Neural progenitor cell (in vitro differentiated cells): ENCODE measurements around the gene DUSP11. TPM values are rescaled to one million over a fixed set of nuclear protein-coding genes. Genes with fewer than 3 reads are reported as not detected.
"Not testable (repeated sequence)": the region's sequence is repeated elsewhere in the genome, so short reads cannot be mapped to it uniquely, and the experiment has no call there.

Source experiments
- DNase-seq: peaks from one replicate; pipeline ENCODE4 v3.0.0-alpha.2; 2016; ENCODE audit warnings: low spot score
- H2AFZ ChIP-seq: fragments of 200-600 bp; sonication (generic); replicated peaks from 2 replicates; pipeline ENCODE4 v1.6.1; 2016; ENCODE audit warnings: antibody characterized with exemption
- H3F3A ChIP-seq: fragments of 200-600 bp; sonication (generic); 2 replicates; pipeline ENCODE4 v1.6.1; 2016; ENCODE audit warnings: antibody characterized with exemption, low read depth
- H3K27ac ChIP-seq: fragments of 200-600 bp; sonication (generic); 2 replicates; pipeline ENCODE4 v1.5.1; 2016; ENCODE audit warnings: mild to moderate bottlenecking
- H3K27me3 ChIP-seq: fragments of 200-600 bp; sonication (generic); 2 replicates; pipeline ENCODE4 v1.6.1; 2016; ENCODE audit warnings: mild to moderate bottlenecking, moderate library complexity
- H3K36me3 ChIP-seq: fragments of 200-600 bp; sonication (generic); 2 replicates; pipeline ENCODE4 v1.5.1; 2016
- H3K4me1 ChIP-seq: fragments of 200-600 bp; sonication (generic); 2 replicates; pipeline ENCODE4 v1.6.1; 2016; ENCODE audit warnings: mixed run types
- H3K4me2 ChIP-seq: fragments of 200-600 bp; sonication (generic); 2 replicates; pipeline ENCODE4 v1.6.1; 2016
- H3K4me3 ChIP-seq: fragments of 200-600 bp; sonication (generic); 2 replicates; pipeline ENCODE4 v1.5.1; 2016
- H3K79me2 ChIP-seq: fragments of 200-600 bp; sonication (generic); 2 replicates; pipeline ENCODE4 v1.6.1; 2016; ENCODE audit warnings: low read depth
- H3K9ac ChIP-seq: fragments of 200-600 bp; sonication (generic); 2 replicates; pipeline ENCODE4 v1.6.1; 2016
- H3K9me3 ChIP-seq: fragments of 200-600 bp; sonication (generic); 2 replicates; pipeline ENCODE4 v1.5.1; 2016; ENCODE audit warnings: low read depth
- H4K20me1 ChIP-seq: fragments of 200-600 bp; sonication (generic); 2 replicates; pipeline ENCODE4 v1.6.1; 2016; ENCODE audit warnings: low read depth
- H3K27ac Mint-ChIP-seq: 3 replicates; pipeline ENCODE4 v1.8.0; 2021; ENCODE audit warnings: mixed read lengths
- H3K27me3 Mint-ChIP-seq: 2 replicates; pipeline ENCODE4 v1.8.0; 2022; ENCODE audit warnings: low read depth, mild to moderate bottlenecking, inconsistent platforms, moderate library complexity, mixed read lengths; ENCODE audit not compliant: insufficient read depth
- H3K36me3 Mint-ChIP-seq: 3 replicates; pipeline ENCODE4 v1.8.0; 2021; ENCODE audit warnings: mixed read lengths
- H3K4me1 Mint-ChIP-seq: 3 replicates; pipeline ENCODE4 v1.8.0; 2021; ENCODE audit warnings: mixed read lengths
- H3K4me3 Mint-ChIP-seq: 3 replicates; pipeline ENCODE4 v1.8.0; 2021; ENCODE audit warnings: mild to moderate bottlenecking, moderate library complexity, mixed read lengths
- H3K9me3 Mint-ChIP-seq: 3 replicates; pipeline ENCODE4 v1.8.0; 2020; ENCODE audit warnings: mixed read lengths
- CTCF ChIP-seq: fragments of 200-600 bp; sonication (generic); IDR thresholded peaks from 2 replicates; pipeline ENCODE4 v1.5.1; 2017; ENCODE audit warnings: antibody characterized with exemption, mild to moderate bottlenecking
- EZH2 ChIP-seq: fragments of 200-600 bp; sonication (generic); IDR thresholded peaks from 2 replicates; pipeline ENCODE4 v1.6.1; 2017; ENCODE audit warnings: antibody characterized with exemption, mild to moderate bottlenecking, moderate library complexity
- EZH2phosphoT487 ChIP-seq: fragments of 200-600 bp; sonication (generic); IDR thresholded peaks from 2 replicates; pipeline ENCODE4 v1.6.1; 2017; ENCODE audit warnings: antibody characterized with exemption
- total RNA-seq: library from RNA; depleted of rRNA; stranded (reverse); fragments of >200 nt; gene quantifications from 2 replicates; pipeline ENCODE4 v1.2.3, GENCODE V29; 2015; ENCODE audit warnings: low replicate concordance

DUSP11 gene
- total RNA-seq, 1 donor from 2014 or later = 43.5 TPM

GRCh38 chr2:73780237-73780582, 307 bp upstream of the DUSP11 start:
- Histone ChIP-seq H3K79me2 (peaks cover 18% of the 10 kb centered on the region), H3K4me3 (peak overlapping the region; percentile 65), H3K9me3 (no peaks in the 10 kb centered on the region), H3K27ac (no peak overlapping the region), H3K9ac (no peak overlapping the region), H2AFZ (peak overlapping the region; percentile 27), H3K27me3 (no peaks in the 10 kb centered on the region), H4K20me1 (no peaks in the 10 kb centered on the region), H3F3A (no peaks in the 10 kb centered on the region), H3K4me1 (peaks cover 7% of the 10 kb centered on the region), H3K4me2 (peak overlapping the region; percentile 46), H3K36me3 (no peaks in the 10 kb centered on the region)
- DNase-seq = no peak
- peak overlapping the region; percentile 100 for H3K4me3 Mint-ChIP-seq
- H3K9me3 Mint-ChIP-seq = no peaks in the 10 kb centered on the region
- peaks cover 3% of the 10 kb centered on the region for H3K36me3 Mint-ChIP-seq
- no peak overlapping the region for H3K27ac Mint-ChIP-seq
- H3K4me1 Mint-ChIP-seq = peaks cover 9% of the 10 kb centered on the region
- TF ChIP-seq CTCF = no peak
- TF ChIP-seq EZH2 = no peak
- no peak for TF ChIP-seq EZH2phosphoT487
- H3K27me3 Mint-ChIP-seq = no peaks in the 10 kb centered on the region

DNA sequence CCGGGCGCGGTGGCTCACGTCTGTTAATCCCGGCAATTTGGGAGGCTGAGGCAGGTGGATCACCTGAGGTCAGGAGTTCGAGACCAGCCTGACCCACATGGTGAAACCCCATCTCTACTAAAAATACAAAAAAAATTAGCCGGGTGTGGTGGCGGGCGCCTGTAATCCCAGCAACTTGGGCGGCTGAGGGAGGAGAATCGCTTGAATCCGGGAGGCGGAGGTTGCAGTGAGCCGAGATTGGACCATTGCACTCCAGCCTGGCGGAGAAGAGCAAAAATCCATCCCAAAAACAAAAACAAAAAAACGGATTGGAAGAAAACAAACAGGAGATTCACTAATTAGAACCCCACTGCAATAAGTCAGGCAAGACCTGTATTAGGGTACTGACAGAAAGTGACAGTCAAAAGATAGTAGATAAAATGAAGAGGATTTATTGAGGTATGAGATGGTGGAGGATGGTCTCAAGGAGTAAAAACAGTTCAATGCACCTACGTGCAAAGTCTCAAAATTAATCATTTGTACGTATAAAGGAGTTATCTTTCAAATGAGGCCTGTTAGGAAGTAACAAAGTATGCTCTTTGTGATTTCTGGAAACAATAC, 936 bp downstream of the DUSP11 start:
- Histone ChIP-seq H3K79me2 (peaks cover 22% of the 10 kb centered on the region), H3K4me3 (peak overlapping the region; percentile 65), H3K4me2 (peak overlapping the region; percentile 92), H3K9ac (peak overlapping the region; percentile 48), H2AFZ (peak overlapping the region; percentile 86)
- H3K27me3 ChIP-seq, H3K36me3 ChIP-seq, H3K36me3 Mint-ChIP-seq, H3K9me3 Mint-ChIP-seq, H3K27ac ChIP-seq, DNase-seq, H3F3A ChIP-seq, H4K20me1 ChIP-seq, H3K27me3 Mint-ChIP-seq, H3K4me1 Mint-ChIP-seq, H3K4me1 ChIP-seq, H3K9me3 ChIP-seq: not testable (repeated sequence)
- H3K27ac Mint-ChIP-seq = peak overlapping the region; percentile 98
- peak overlapping the region; percentile 100 for H3K4me3 Mint-ChIP-seq

DNA sequence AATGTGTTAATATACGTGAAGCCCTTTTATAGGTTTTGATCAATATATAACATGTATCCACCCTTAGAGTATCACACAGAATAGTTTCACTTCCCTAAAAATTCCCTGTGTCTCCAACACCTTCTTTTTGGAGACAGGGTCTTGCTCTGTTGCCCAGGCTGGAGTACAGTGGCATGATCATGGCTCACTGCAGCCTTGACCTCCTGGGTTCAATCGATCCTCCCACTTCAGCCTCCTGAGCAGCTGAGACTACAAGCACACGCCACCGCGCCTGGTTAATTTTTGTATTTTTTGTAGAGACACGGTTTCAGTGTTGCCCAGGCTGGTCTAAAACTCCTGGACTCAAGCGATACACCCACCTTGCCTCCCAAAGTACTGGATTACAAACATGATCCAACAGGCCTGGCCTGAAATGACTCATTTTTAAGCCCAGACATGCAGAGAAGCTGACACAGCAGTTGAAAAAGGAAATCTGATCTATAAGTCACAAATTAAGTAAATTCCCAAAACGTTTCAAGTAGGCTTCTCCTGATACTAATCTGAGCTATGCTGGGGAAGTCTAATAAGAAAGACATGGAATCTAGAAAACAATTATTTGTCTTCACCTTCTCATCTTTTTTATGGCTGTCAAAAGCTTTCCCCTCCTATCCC, 2.9 kb downstream of the DUSP11 start:
- Histone ChIP-seq H3K36me3 (peaks cover 8% of the 10 kb centered on the region), H3K4me3 (no peak overlapping the region), H2AFZ (no peak overlapping the region), H4K20me1 (peaks cover 5% of the 10 kb centered on the region), H3K27me3 (no peaks in the 10 kb centered on the region), H3K9me3 (no peaks in the 10 kb centered on the region), H3K27ac (no peak overlapping the region), H3K9ac (no peak overlapping the region), H3K79me2 (peaks cover 22% of the 10 kb centered on the region), H3K4me2 (no peak overlapping the region), H3K4me1 (peaks cover 7% of the 10 kb centered on the region), H3F3A (no peaks in the 10 kb centered on the region)
- peaks cover 8% of the 10 kb centered on the region for H3K36me3 Mint-ChIP-seq
- no peaks in the 10 kb centered on the region for H3K27me3 Mint-ChIP-seq
- TF ChIP-seq EZH2 = no peak
- no peak for TF ChIP-seq EZH2phosphoT487
- TF ChIP-seq CTCF = no peak
- no peak overlapping the region for H3K4me3 Mint-ChIP-seq
- peaks cover 9% of the 10 kb centered on the region for H3K4me1 Mint-ChIP-seq
- no peak for DNase-seq
- no peaks in the 10 kb centered on the region for H3K9me3 Mint-ChIP-seq
- no peak overlapping the region for H3K27ac Mint-ChIP-seq

DNA sequence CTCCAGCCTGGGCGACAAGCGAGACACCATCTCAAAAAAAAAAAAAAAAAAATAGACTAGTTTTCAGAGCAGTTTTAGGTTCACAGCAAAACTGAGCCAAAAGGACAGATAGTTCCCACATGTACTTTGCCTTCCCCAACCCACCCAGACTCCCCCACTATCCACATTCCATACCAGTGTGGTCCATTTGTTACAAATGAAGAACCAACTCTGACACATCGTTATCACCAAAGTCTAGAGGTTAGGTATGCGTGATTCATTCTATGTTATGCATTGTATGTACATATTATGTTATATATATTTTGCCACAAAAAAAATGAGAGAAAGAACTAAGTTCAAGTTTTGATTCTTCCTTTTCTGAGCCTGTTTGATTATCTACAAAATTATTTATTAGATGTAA, 3.5 kb downstream of the DUSP11 start:
- no peaks in the 10 kb centered on the region for H3K27me3 Mint-ChIP-seq
- no peak for DNase-seq
- Histone ChIP-seq H3K4me3 (no peak overlapping the region), H3K79me2 (peaks cover 22% of the 10 kb centered on the region), H3F3A (no peaks in the 10 kb centered on the region), H3K27ac (no peak overlapping the region), H3K4me1 (peaks cover 7% of the 10 kb centered on the region), H3K9me3 (no peaks in the 10 kb centered on the region), H3K9ac (no peak overlapping the region), H3K36me3 (peaks cover 8% of the 10 kb centered on the region), H4K20me1 (peaks cover 5% of the 10 kb centered on the region), H3K27me3 (no peaks in the 10 kb centered on the region), H2AFZ (no peak overlapping the region), H3K4me2 (no peak overlapping the region)
- peaks cover 9% of the 10 kb centered on the region for H3K4me1 Mint-ChIP-seq
- H3K36me3 Mint-ChIP-seq = peaks cover 8% of the 10 kb centered on the region
- TF ChIP-seq EZH2phosphoT487 = no peak
- H3K4me3 Mint-ChIP-seq = no peak overlapping the region
- H3K9me3 Mint-ChIP-seq = no peaks in the 10 kb centered on the region
- H3K27ac Mint-ChIP-seq = no peak overlapping the region
